ENCODE measurements around the gene FCRLB. TPM values are rescaled to one million over a fixed set of nuclear protein-coding genes. Genes with fewer than 3 reads are reported as not detected.

Gene FCRLB
- total and polyA plus RNA-seq, 9 of the 15 experiments (the other 6 are each of a cell fraction or from before 2014, with no cell fraction given): 0.20 to 4.6 (median 1.3) TPM

DNA sequence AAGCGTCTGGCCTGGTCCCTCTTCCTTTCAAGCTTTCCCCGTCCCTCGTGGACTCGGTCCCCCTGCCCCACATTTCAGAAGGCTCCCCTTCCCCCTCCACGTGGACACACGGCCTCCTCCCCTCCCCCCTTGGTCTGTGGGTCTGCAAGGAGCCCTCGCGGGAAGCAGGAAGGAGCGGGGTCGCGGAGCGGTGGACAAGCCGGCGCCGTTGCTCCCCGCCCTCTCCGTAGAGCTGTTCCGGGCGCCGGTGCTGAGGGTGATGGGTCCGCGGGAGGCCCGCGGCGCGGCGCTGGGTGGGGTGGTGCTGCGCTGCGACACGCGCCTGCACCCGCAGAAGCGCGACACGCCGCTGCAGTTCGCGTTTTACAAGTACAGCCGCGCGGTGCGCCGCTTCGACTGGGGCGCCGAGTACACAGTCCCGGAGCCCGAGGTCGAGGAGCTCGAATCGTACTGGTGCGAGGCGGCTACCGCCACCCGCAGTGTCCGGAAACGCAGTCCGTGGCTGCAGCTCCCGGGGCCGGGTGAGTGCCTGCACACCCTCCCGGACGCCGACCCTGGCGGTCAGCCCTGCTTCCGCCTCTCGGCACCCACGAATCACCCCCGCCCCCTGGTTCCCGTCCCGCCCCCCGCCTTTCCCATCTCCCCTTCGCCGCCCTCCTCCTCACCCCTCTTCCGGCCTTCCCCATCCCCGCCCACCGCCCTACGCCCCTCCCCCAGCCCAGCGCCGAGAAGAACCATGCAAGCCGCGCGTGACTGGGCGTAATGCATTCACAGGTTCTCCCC, 5.3 kb downstream of the FCRLB start (continued):
- TF ChIP-seq BCOR (IDR thresholded peaks at IDR 0.05) (no peak; the same call in 1 of the 2 replicates), MXD1 (CRISPR knock-in tag; IDR thresholded peaks at IDR 0.05; ENCODE audit: borderline replicate concordance, poor library complexity, severe bottlenecking) (no peak), HLTF (IDR thresholded peaks at IDR 0.05) (peak; percentile 57; the same call in 1 of the 2 replicates), MEIS2 (IDR thresholded peaks at IDR 0.05; ENCODE audit: partially characterized antibody) (no peak), SREBF2 (CRISPR knock-in tag; IDR thresholded peaks at IDR 0.05) (no peak), ZBTB12 (CRISPR knock-in tag; IDR thresholded peaks at IDR 0.05) (no peak), NBN (IDR thresholded peaks at IDR 0.05; ENCODE audit: low read depth) (no peak; the same call in 1 of the 2 replicates), RFX7 (CRISPR knock-in tag; IDR thresholded peaks at IDR 0.05) (no peak), EHMT2 (IDR thresholded peaks at IDR 0.05) (no peak), GABPA (tag; conservative IDR thresholded peaks at IDR 0.05; ENCODE audit: low read depth) (peak; percentile 87), POLR2A (conservative IDR thresholded peaks at IDR 0.05) (peak; percentile 95), MEF2D (tag; conservative IDR thresholded peaks at IDR 0.05; ENCODE audit: low read depth) (no peak), KDM5B (IDR thresholded peaks at IDR 0.05; ENCODE audit: insufficient replicate concordance, low read depth, low read length) (peak; percentile 76), MTA3 (IDR thresholded peaks at IDR 0.05; ENCODE audit: borderline replicate concordance) (peak; percentile 61; the same call in 1 of the 2 replicates), SREBF1 (IDR thresholded peaks at IDR 0.05; ENCODE audit: borderline replicate concordance, low read depth, low read length) (no peak)
- TF ChIP-seq, protein P1, sequence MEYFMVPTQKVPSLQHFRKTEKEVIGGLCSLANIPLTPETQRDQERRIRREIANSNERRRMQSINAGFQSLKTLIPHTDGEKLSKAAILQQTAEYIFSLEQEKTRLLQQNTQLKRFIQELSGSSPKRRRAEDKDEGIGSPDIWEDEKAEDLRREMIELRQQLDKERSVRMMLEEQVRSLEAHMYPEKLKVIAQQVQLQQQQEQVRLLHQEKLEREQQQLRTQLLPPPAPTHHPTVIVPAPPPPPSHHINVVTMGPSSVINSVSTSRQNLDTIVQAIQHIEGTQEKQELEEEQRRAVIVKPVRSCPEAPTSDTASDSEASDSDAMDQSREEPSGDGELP (CRISPR knock-in tag; IDR thresholded peaks at IDR 0.05; ENCODE audit: borderline replicate concordance): peak; percentile 11; the same call in 1 of the 2 replicates
- TF ChIP-seq, protein P2, sequence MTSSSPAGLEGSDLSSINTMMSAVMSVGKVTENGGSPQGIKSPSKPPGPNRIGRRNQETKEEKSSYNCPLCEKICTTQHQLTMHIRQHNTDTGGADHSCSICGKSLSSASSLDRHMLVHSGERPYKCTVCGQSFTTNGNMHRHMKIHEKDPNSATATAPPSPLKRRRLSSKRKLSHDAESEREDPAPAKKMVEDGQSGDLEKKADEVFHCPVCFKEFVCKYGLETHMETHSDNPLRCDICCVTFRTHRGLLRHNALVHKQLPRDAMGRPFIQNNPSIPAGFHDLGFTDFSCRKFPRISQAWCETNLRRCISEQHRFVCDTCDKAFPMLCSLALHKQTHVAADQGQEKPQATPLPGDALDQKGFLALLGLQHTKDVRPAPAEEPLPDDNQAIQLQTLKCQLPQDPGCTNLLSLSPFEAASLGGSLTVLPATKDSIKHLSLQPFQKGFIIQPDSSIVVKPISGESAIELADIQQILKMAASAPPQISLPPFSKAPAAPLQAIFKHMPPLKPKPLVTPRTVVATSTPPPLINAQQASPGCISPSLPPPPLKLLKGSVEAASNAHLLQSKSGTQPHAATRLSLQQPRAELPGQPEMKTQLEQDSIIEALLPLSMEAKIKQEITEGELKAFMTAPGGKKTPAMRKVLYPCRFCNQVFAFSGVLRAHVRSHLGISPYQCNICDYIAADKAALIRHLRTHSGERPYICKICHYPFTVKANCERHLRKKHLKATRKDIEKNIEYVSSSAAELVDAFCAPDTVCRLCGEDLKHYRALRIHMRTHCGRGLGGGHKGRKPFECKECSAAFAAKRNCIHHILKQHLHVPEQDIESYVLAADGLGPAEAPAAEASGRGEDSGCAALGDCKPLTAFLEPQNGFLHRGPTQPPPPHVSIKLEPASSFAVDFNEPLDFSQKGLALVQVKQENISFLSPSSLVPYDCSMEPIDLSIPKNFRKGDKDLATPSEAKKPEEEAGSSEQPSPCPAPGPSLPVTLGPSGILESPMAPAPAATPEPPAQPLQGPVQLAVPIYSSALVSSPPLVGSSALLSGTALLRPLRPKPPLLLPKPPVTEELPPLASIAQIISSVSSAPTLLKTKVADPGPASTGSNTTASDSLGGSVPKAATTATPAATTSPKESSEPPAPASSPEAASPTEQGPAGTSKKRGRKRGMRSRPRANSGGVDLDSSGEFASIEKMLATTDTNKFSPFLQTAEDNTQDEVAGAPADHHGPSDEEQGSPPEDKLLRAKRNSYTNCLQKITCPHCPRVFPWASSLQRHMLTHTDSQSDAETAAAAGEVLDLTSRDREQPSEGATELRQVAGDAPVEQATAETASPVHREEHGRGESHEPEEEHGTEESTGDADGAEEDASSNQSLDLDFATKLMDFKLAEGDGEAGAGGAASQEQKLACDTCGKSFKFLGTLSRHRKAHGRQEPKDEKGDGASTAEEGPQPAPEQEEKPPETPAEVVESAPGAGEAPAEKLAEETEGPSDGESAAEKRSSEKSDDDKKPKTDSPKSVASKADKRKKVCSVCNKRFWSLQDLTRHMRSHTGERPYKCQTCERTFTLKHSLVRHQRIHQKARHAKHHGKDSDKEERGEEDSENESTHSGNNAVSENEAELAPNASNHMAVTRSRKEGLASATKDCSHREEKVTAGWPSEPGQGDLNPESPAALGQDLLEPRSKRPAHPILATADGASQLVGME (CRISPR knock-in tag; IDR thresholded peaks at IDR 0.05): 0 out of 2 replicates have a peak, but pooled peaks have one; percentile 48

All from K562 (cell line).